ENCODE data around the gene CREB3L4.

DNA sequence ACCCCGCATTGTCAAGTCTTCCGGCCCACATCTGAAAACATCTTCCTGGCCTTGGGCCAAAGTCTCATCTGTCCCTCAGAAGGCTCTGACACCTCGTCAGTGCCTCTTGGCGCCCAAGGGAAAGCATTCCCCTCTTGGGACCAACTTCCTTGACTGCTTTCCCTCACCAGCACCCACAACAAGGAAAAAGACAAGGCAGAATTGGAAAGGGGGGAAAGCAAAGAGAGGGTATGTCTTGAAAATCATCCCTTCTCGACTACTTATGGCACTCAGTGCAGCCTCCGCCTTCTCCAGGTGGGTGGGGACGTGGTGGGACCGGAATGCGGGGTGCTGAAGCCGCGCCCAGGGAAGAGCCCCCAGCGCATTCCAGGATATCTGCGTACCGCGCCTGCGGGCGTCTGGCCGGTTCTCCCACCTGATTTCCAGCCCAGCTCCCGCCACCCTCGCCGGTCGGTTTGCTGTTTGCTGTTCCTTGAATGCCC lies 3.8 kb upstream of the CREB3L4 start:
- TF ChIP-seq, protein P1, sequence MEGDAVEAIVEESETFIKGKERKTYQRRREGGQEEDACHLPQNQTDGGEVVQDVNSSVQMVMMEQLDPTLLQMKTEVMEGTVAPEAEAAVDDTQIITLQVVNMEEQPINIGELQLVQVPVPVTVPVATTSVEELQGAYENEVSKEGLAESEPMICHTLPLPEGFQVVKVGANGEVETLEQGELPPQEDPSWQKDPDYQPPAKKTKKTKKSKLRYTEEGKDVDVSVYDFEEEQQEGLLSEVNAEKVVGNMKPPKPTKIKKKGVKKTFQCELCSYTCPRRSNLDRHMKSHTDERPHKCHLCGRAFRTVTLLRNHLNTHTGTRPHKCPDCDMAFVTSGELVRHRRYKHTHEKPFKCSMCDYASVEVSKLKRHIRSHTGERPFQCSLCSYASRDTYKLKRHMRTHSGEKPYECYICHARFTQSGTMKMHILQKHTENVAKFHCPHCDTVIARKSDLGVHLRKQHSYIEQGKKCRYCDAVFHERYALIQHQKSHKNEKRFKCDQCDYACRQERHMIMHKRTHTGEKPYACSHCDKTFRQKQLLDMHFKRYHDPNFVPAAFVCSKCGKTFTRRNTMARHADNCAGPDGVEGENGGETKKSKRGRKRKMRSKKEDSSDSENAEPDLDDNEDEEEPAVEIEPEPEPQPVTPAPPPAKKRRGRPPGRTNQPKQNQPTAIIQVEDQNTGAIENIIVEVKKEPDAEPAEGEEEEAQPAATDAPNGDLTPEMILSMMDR (conservative IDR thresholded peaks at IDR 0.05 in 1 of 2, IDR thresholded peaks at IDR 0.05 in 1 of 2; ENCODE audit: low read depth in 1 of 2, low read length in 2 of 2) = no peak
- TF ChIP-seq EZH2 (IDR thresholded peaks at IDR 0.05; ENCODE audit: low read length, missing control alignments) = no peak

All from fibroblast of lung (primary cell).